ENCODE data around the gene NEK1.

- TF ChIP-seq CTCF (IDR thresholded peaks at IDR 0.05; ENCODE audit: insufficient read depth, low read depth, low read length) (no peak), EZH2 (IDR thresholded peaks at IDR 0.05; ENCODE audit: insufficient read depth, low read length) (no peak)
These were observed 48.5 kb upstream of the NEK1 start for GRCh38 chr4:169660929-169661328.

Data from astrocyte (in vitro differentiated cells and primary cell).